ENCODE results near the gene CREG2.

The CREG2 gene

GRCh38 chr2:101387151-101387834, at the start of gene CREG2:
Gene CREG2 (minus strand): TSS chr2:101387503. CDS start chr2:101387457, 46 bp downstream.
- peak; percentile 75 for DNase-seq

GRCh38 chr2:101435001-101435862, 47.9 kb upstream of the CREG2 start:
- DNase-seq, result peak; percentile 57

- DNase-seq, result no peak
Observed at GRCh38 chr2:101433465-101433864, 46.2 kb upstream of the CREG2 start.

DNA sequence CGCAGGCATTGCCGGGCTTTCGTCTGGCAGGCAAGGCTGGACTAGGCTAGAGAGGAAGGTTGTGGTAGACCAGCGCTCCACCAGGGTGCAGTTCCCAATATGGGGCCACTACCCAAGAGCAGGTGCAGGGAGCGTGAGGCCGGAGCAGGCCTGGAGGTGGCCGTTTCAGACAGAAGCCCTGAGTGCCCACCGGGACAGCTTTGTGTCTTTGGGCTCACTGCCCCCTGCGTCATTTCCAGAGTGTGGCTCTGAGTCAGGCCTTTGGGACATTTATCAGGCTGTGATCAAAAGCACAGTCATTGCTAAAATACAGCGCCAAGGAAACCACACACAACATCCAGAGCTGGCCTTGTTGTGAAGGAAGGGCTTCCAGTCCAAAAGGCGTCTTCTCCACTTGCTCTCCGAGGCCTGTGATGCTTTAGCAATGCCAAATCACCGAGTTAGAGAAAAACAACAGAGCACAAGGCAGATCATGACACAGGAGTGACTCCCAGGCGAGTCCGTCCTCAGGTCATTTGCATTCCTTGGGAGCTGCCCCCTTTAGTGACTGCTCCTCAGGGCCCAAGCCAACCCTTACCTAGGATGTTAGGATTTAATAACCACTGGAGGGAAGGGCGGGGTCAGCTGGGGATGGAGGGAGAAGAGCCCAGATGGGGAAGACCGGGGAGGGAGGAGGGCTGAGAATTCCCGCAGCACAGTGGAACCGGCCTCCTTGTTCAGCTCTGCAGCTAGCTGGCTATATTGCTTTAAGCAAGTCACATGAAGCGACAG, 45.3 kb upstream of the CREG2 start:
- DNase-seq, result no peak

- DNase-seq, result no peak
Observed at GRCh38 chr2:101431486-101431885, 44.2 kb upstream of the CREG2 start.

GRCh38 chr2:101430156-101430555, 42.9 kb upstream of the CREG2 start:
- no peak for DNase-seq

GRCh38 chr2:101429453-101429852, 42.1 kb upstream of the CREG2 start:
- no peak for DNase-seq

DNA sequence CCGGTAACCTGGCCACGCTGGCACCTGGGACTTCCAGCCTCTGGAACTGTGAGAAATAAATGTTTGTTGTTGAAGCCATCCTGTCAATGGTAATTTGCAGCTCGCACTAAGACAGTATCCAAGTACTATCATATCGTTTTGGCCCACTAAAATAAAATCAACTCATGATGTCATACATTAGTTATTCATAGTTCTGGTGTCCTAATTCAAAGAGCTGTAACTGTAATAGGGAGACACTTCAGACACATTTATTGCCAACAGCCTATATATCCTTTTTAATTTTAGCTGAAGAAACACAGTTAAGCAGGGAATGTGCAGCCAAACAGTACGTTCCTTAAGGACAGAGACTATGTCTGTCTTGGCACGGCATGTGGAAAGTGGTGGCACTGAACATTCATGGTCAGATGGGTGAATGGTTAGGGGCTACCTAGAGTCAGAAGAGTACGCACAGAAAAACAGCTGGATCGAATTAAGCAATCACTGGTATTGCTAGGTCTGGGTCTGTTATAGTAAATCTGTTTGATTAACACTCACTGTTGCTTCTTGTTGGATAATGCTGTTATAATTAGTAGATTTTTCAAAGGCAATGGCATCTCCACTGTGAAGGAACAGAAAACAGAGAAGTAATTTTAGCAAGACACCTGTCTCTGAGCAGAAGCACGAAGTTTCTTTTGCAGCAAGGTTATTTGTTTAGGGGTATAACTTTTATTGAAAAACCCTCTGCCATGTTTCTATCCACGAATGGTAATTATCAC, 41.3 kb upstream of the CREG2 start:
- DNase-seq, result no peak

DNA sequence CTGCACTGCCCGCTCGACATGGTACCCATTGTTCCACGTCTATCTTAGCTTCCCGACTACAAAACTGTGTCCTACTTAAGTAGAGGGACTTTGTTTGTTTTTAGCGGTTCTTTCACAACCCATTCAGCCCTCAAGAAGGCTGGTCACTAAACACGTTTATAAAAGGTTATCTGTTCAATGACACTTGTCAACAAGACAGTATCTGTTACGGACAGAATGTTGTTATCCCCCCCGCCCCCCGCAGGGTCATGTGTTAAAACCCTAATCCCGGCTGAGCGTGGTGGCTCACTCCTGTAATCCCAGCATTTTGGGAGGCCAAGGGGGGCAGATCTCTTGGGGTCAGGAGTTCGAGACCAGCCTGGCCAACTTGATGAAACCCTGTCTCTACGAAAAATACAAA, 40.4 kb upstream of the CREG2 start:
- no peak for DNase-seq

- no peak for DNase-seq
Observed at GRCh38 chr2:101427240-101427639, 39.9 kb upstream of the CREG2 start.

- DNase-seq, result no peak
Observed at GRCh38 chr2:101426822-101427221, 39.5 kb upstream of the CREG2 start.

- no peak for DNase-seq
Observed at GRCh38 chr2:101420623-101421022, 33.3 kb upstream of the CREG2 start.

DNA sequence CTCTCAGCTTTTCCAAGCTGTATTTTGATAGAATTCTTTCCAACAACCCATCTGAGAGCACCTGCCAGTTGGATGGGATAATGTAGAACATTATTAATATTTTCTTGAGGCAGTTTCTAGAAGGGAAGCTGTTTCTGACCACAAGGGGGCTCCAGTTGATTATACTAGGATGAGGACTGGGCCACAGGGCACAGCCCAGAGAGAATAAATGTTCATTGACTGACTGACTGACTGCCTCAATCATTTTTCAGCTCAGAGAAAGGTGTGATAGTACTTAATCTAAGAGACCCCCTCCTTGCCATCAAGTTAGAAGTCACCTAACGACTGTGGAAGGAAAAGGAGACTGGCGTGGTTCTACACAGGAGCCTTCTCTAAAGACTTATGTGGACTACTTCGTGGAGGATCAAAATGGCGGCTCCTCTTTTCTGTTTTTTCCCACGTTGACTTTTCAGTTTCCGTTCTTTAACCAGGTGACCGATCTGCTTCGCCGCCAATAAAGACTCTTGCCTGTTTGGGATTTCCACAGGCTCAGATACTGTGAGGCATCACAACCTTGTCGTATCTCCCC, 31.9 kb upstream of the CREG2 start:
- DNase-seq, result peak; percentile 63

GRCh38 chr2:101418460-101419095, 31.3 kb upstream of the CREG2 start:
- peak; percentile 47 for DNase-seq

DNA sequence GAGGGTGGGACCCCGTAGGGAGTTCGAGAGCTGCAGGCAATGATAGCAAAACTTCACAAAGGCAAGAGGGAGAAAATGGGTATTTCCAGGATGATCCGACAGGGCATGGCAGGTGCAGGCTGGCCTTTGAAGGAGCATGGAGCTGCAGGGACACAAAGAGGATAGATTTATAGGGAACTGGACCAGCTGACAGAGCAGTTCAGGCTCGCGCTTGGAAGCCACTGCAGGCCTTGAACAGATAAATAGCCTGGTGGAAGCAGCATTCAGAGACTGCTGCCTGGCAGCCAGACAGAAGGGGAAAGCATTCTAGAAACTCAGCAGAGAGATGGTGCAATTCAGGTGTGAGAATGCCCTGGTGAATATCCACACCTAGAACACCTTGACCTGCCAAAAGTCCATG, 29.3 kb upstream of the CREG2 start:
- DNase-seq, result no peak

DNA sequence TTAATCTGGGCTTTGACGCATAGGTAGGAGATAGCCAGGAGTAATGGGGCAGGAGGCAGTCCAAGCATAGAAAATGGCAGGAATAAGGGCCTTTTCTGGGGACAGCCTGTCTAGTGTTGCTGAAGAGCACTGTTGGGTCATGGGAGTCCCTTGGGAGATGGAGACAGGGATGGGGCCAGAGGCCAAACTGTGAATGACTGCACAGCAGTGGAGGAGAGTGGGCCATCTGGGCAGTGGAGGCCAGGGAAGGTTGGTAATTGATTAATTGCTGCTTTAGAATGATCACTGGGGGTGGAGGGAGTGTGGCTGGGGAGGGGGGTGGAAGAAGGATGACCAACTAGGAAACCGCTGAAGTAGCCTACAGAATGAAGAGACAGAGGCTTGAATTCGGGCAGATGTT, 28.6 kb upstream of the CREG2 start:
- DNase-seq, result no peak

- DNase-seq, result no peak
Observed at GRCh38 chr2:101415220-101415619, 27.9 kb upstream of the CREG2 start.

- no peak for DNase-seq
Observed at GRCh38 chr2:101412092-101412694, 24.9 kb upstream of the CREG2 start.

- DNase-seq, result no peak
Observed at GRCh38 chr2:101410746-101411145, 23.4 kb upstream of the CREG2 start.

DNA sequence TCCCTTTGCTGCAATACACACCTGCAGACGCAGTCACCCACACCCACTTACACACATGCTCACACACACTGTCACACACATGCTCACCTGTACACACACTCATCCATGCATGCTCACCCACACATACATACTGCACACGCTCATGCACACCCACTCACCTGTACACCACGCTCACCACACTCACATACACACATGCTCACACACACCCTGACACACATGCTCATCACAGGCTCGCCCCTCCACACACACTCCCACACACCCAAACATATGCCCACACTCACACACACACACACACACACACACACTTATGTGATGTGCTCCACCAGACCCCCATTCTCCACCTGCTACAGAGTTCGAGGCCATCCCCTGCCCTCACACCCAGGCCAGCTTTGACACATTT, 22.8 kb upstream of the CREG2 start:
- no peak for DNase-seq

DNA sequence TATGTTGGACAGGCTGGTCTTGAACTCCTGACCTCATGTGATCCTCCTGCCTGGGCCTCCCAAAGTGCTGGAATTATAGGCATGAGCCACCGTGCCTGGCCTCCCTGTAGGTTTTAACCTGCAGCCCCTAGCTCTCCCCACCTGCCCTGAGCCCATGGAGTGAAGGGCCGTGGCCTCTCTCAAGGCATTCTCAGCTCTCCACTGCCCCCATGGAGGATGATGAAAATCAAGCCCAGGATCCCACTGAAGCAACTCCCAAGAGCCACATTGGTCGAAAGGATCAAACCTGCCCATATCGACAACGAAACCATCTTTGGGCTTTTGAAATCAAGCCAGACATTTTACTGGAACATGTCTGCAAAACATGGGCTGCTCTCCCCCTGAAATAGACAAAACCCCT, 22.4 kb upstream of the CREG2 start:
- DNase-seq, result no peak
